ENCODE data around the gene DAAM1. TPM values are rescaled to one million over a fixed set of nuclear protein-coding genes. Genes with fewer than 3 reads are reported as not detected.
A peak's percentile ranks its signal among the peaks of the same experiment; 100 is the strongest.

The DAAM1 gene
- polyA plus RNA-seq, 6 donors from 2014 or later = 5.0 to 13.6 (median 10.2) TPM

GRCh38 chr14:59190372-59190771 lies 1.9 kb downstream of the DAAM1 start:
- DNase-seq = no peak
- no peaks in the 10 kb centered on the region for H3K9me3 Mint-ChIP-seq
- no peaks in the 10 kb centered on the region for H3K36me3 Mint-ChIP-seq
- ATAC-seq (ENCODE audit: low read depth in 2 of 2) = no peak
- H3K4me1 Mint-ChIP-seq = peaks cover 21 to 28% (median 24%) of the 10 kb centered on the region in 3 donors
- peaks cover 0 to 6% (median 5%) of the 10 kb centered on the region in 3 donors for H3K27me3 Mint-ChIP-seq
- peak overlapping the region; percentile 86 to 93 (median 92) for H3K27ac Mint-ChIP-seq
- peak overlapping the region; percentile 83 to 98 (median 94) for H3K4me3 Mint-ChIP-seq

- ATAC-seq (ENCODE audit: low read depth in 2 of 2) (no peak), DNase-seq (no peak)
- H3K4me1 Mint-ChIP-seq = peaks cover 5 to 6% (median 6%) of the 10 kb centered on the region in 3 donors
- no peak overlapping the region for H3K4me3 Mint-ChIP-seq
- no peaks in the 10 kb centered on the region for H3K36me3 Mint-ChIP-seq
- no peak overlapping the region for H3K27ac Mint-ChIP-seq
- no peaks in the 10 kb centered on the region for H3K9me3 Mint-ChIP-seq
- no peaks in the 10 kb centered on the region for H3K27me3 Mint-ChIP-seq
Measured at GRCh38 chr14:59195912-59196311, 7.4 kb downstream of the DAAM1 start.

- Mint-ChIP-seq H3K4me1 (peaks cover 0 to 10% (median 6%) of the 10 kb centered on the region in 3 donors), H3K36me3 (no peaks in the 10 kb centered on the region), H3K9me3 (no peaks in the 10 kb centered on the region)
Measured at GRCh38 chr14:59197695-59198262, 9.3 kb downstream of the DAAM1 start.

GRCh38 chr14:59199205-59199604 lies 10.7 kb downstream of the DAAM1 start:
- Mint-ChIP-seq H3K4me1 (peaks cover 0 to 10% (median 6%) of the 10 kb centered on the region in 3 donors), H3K4me3 (no peak overlapping the region), H3K27ac (no peak overlapping the region), H3K9me3 (no peaks in the 10 kb centered on the region), H3K36me3 (no peaks in the 10 kb centered on the region), H3K27me3 (no peaks in the 10 kb centered on the region)
- DNase-seq (no peak), ATAC-seq (ENCODE audit: low read depth in 2 of 2) (no peak)

More at GRCh38 chr14:59197695-59198262, 9.3 kb downstream of the DAAM1 start:
- no peak for DNase-seq
- H3K27me3 Mint-ChIP-seq = no peaks in the 10 kb centered on the region
- no peak overlapping the region for H3K4me3 Mint-ChIP-seq
- H3K27ac Mint-ChIP-seq = peak overlapping the region in 1 of 6 donors; percentile 80
- no peak for ATAC-seq (ENCODE audit: low read depth in 2 of 2)

GRCh38 chr14:59199614-59200013 lies 11.1 kb downstream of the DAAM1 start:
- no peak overlapping the region for H3K27ac Mint-ChIP-seq
- no peaks in the 10 kb centered on the region for H3K36me3 Mint-ChIP-seq
- no peaks in the 10 kb centered on the region for H3K27me3 Mint-ChIP-seq
- peaks cover 0 to 10% (median 6%) of the 10 kb centered on the region in 3 donors for H3K4me1 Mint-ChIP-seq
- DNase-seq (no peak), ATAC-seq (ENCODE audit: low read depth in 2 of 2) (no peak)
- no peak overlapping the region for H3K4me3 Mint-ChIP-seq
- H3K9me3 Mint-ChIP-seq = no peaks in the 10 kb centered on the region

GRCh38 chr14:59200195-59200594 lies 11.7 kb downstream of the DAAM1 start:
- Mint-ChIP-seq H3K4me1 (peaks cover 0 to 10% (median 7%) of the 10 kb centered on the region in 3 donors), H3K4me3 (no peak overlapping the region), H3K9me3 (no peaks in the 10 kb centered on the region), H3K27me3 (no peaks in the 10 kb centered on the region), H3K36me3 (no peaks in the 10 kb centered on the region), H3K27ac (no peak overlapping the region)
- ATAC-seq (ENCODE audit: low read depth in 2 of 2) = no peak
- DNase-seq = no peak

GRCh38 chr14:59202031-59202430 lies 13.6 kb downstream of the DAAM1 start:
- Mint-ChIP-seq H3K4me1 (peaks cover 0 to 10% (median 7%) of the 10 kb centered on the region in 3 donors), H3K36me3 (no peaks in the 10 kb centered on the region), H3K27ac (peak overlapping the region in 1 of 6 donors; percentile 48), H3K4me3 (no peak overlapping the region), H3K27me3 (no peaks in the 10 kb centered on the region), H3K9me3 (no peaks in the 10 kb centered on the region)
- no peak for ATAC-seq (ENCODE audit: low read depth in 2 of 2)
- DNase-seq = no peak

- Mint-ChIP-seq H3K36me3 (no peaks in the 10 kb centered on the region), H3K27ac (peak overlapping the region in 1 of 6 donors; percentile 41), H3K4me3 (no peak overlapping the region), H3K9me3 (no peaks in the 10 kb centered on the region), H3K4me1 (peaks cover 4 to 10% (median 5%) of the 10 kb centered on the region in 3 donors), H3K27me3 (no peaks in the 10 kb centered on the region)
- ATAC-seq (ENCODE audit: low read depth in 2 of 2) = no peak
- DNase-seq = no peak
Measured at GRCh38 chr14:59204305-59204704, 15.8 kb downstream of the DAAM1 start.

- H3K27me3 Mint-ChIP-seq = no peaks in the 10 kb centered on the region
- H3K9me3 Mint-ChIP-seq = no peaks in the 10 kb centered on the region
- ATAC-seq (ENCODE audit: low read depth in 2 of 2) = no peak
- no peak overlapping the region for H3K27ac Mint-ChIP-seq
- H3K36me3 Mint-ChIP-seq = no peaks in the 10 kb centered on the region
- peaks cover 2 to 14% (median 13%) of the 10 kb centered on the region in 3 donors for H3K4me1 Mint-ChIP-seq
- H3K4me3 Mint-ChIP-seq = no peak overlapping the region
- DNase-seq = no peak
Measured at GRCh38 chr14:59206892-59207291, 18.4 kb downstream of the DAAM1 start.

- no peak for DNase-seq
- Mint-ChIP-seq H3K9me3 (no peaks in the 10 kb centered on the region), H3K27ac (no peak overlapping the region), H3K36me3 (no peaks in the 10 kb centered on the region), H3K4me1 (peaks cover 2 to 17% (median 7%) of the 10 kb centered on the region in 3 donors), H3K27me3 (no peaks in the 10 kb centered on the region), H3K4me3 (no peak overlapping the region)
- ATAC-seq (ENCODE audit: low read depth in 2 of 2) = no peak
Measured at GRCh38 chr14:59207506-59207933, 19.1 kb downstream of the DAAM1 start.

GRCh38 chr14:59208224-59208814 lies 19.9 kb downstream of the DAAM1 start:
- Mint-ChIP-seq H3K27me3 (no peaks in the 10 kb centered on the region), H3K4me1 (peaks cover 2 to 17% (median 5%) of the 10 kb centered on the region in 3 donors), H3K9me3 (no peaks in the 10 kb centered on the region), H3K4me3 (no peak overlapping the region), H3K36me3 (no peaks in the 10 kb centered on the region), H3K27ac (peak overlapping the region in 1 of 6 donors; percentile 40)
- ATAC-seq (ENCODE audit: low read depth in 2 of 2) (no peak), DNase-seq (no peak)

GRCh38 chr14:59208954-59209353 lies 20.5 kb downstream of the DAAM1 start:
- peak overlapping the region in 2 of 6 donors; percentile 1 to 45 for H3K27ac Mint-ChIP-seq
- peaks cover 2 to 17% (median 5%) of the 10 kb centered on the region in 3 donors for H3K4me1 Mint-ChIP-seq
- H3K9me3 Mint-ChIP-seq = no peaks in the 10 kb centered on the region
- no peaks in the 10 kb centered on the region for H3K27me3 Mint-ChIP-seq
- no peaks in the 10 kb centered on the region for H3K36me3 Mint-ChIP-seq
- no peak for ATAC-seq (ENCODE audit: low read depth in 2 of 2)
- H3K4me3 Mint-ChIP-seq = no peak overlapping the region
- no peak for DNase-seq

- Mint-ChIP-seq H3K4me3 (no peak overlapping the region), H3K36me3 (no peaks in the 10 kb centered on the region), H3K27me3 (no peaks in the 10 kb centered on the region), H3K9me3 (peaks cover 0 to 2% (median 0%) of the 10 kb centered on the region in 7 donors), H3K27ac (peak overlapping the region in 1 of 6 donors; percentile 49), H3K4me1 (peaks cover 12 to 24% (median 13%) of the 10 kb centered on the region in 3 donors)
- ATAC-seq (ENCODE audit: low read depth in 2 of 2) (no peak), DNase-seq (no peak)
Measured at GRCh38 chr14:59210621-59211020, 22.2 kb downstream of the DAAM1 start.

All from naive B cell (primary cell).